Kidney (tissue), 14 donors: ENCODE data around the gene GAA. TPM values are rescaled to one million over a fixed set of nuclear protein-coding genes. Genes with fewer than 3 reads are reported as not detected.

Experiments
- DNase-seq, 5 donors: peaks; one replicate each; pipeline ENCODE4 v3.0.0-alpha.2; 2013 to 2020
- FAIRE-seq: peaks from 2 replicates; lab custom pipeline; 2012; peaks lifted over from hg19 to GRCh38; lab: Jason Lieb, UNC
- H3K27ac ChIP-seq, 2 donors: one replicate each; pipeline ENCODE4 v1.7.0; 2013; ENCODE audit warnings: low read depth in 2 of 2, low read length in 2 of 2, inconsistent platforms in 1 of 2
- H3K27me3 ChIP-seq: one replicate; pipeline ENCODE4 v1.7.1; 2013; ENCODE audit warnings: low read length, inconsistent platforms; ENCODE audit not compliant: control insufficient read depth, insufficient read depth
- H3K36me3 ChIP-seq, 3 donors: one replicate each; pipeline versions ENCODE4 v1.7.0 to v1.7.1; 2013; ENCODE audit warnings: low read length in 3 of 3, control low read depth in 1 of 3, inconsistent platforms in 1 of 3; ENCODE audit not compliant: insufficient read depth in 3 of 3, control insufficient read depth in 2 of 3
- H3K4me1 ChIP-seq, 3 donors: one replicate each; pipeline versions ENCODE4 v1.7.0 to v1.7.1; 2013; ENCODE audit warnings: low read length in 3 of 3, inconsistent platforms in 1 of 3, low read depth in 1 of 3; ENCODE audit not compliant: control insufficient read depth in 2 of 3, insufficient read depth in 2 of 3
- H3K4me3 ChIP-seq, 3 donors: one replicate each; pipeline versions ENCODE4 v1.7.0 to v1.8.1; 2013; ENCODE audit warnings: low read length in 3 of 3, control low read depth in 1 of 3, inconsistent platforms in 1 of 3
- H3K9ac ChIP-seq, 3 donors: one replicate each; pipeline versions ENCODE4 v1.7.0 to v1.7.1; 2013; ENCODE audit warnings: low read length in 3 of 3, control low read depth in 1 of 3, inconsistent platforms in 1 of 3
- H3K9me3 ChIP-seq, 3 donors: one replicate each; pipeline versions ENCODE4 v1.7.0 to v1.7.1; 2013; ENCODE audit warnings: low read length in 3 of 3, control low read depth in 1 of 3, inconsistent platforms in 1 of 3; ENCODE audit not compliant: control insufficient read depth in 2 of 3, insufficient read depth in 1 of 3
- CTCF ChIP-seq: IDR thresholded peaks from 3 replicates; pipeline ENCODE4 v1.5.1; 2012; ENCODE audit warnings: mild to moderate bottlenecking, moderate library complexity, borderline replicate concordance; ENCODE audit not compliant: insufficient read depth; ENCODE audit errors: extremely low read depth
- intact Hi-C: fragments of 100-400 bp; cut with DNase I; formaldehyde crosslinking; loops from one replicate; pipeline ENCODE4 v1.11.1; 2022
- polyA plus RNA-seq: library from polyadenylated mRNA; stranded (reverse); fragments of 350-450 nt; fragmentation: Illumina TruSeq; extraction: RNeasy Lipid Tissue Mini Kit (QIAGEN cat#74804); gene quantifications from one replicate; pipeline ENCODE4 v1.2.3, GENCODE V29; 2014; ENCODE audit warnings: low read depth, low replicate concordance; ENCODE audit not compliant: insufficient read depth
- total RNA-seq: library from RNA; stranded (reverse); fragmentation: NEBNext Ultra II Directional; extraction: Animal tissue kit (Norgen Biotek cat#: 25700); gene quantifications from one replicate; pipeline ENCODE4 v1.2.1, GENCODE V29; 2021
- donor health status: control.
- donor health status: control.
- donor health status: control.
- donor health status: control.
- donor health status: control.
- donor health status: DM: yes; HTN: yes; CAD: no.
- donor health status: Normal renal cell carcinoma (clear cell type).

Gene GAA
- total and polyA plus RNA-seq, 2 donors from 2014 or later = 62.3 to 78.7 TPM

- no peak overlapping the region for H3K27ac ChIP-seq
- no peaks in the 10 kb centered on the region for H3K9me3 ChIP-seq
- intact Hi-C loops = no loop called here
- H3K9ac ChIP-seq = no peak overlapping the region
- DNase-seq (peak in 1 of 5 donors; percentile 70), FAIRE-seq (no peak)
- no peaks in the 10 kb centered on the region for H3K36me3 ChIP-seq
- peaks cover 0 to 9% (median 5%) of the 10 kb centered on the region in 3 donors for H3K4me1 ChIP-seq
- H3K27me3 ChIP-seq = no peaks in the 10 kb centered on the region
- TF ChIP-seq CTCF = no peak
- H3K4me3 ChIP-seq = no peak overlapping the region
Measured at GRCh38 chr17:80099291-80100034, 1.9 kb upstream of the GAA start.

GRCh38 chr17:80100035-80100323 is 1.4 kb upstream of the GAA start:
- peak in 1 of 5 donors; percentile 62 for DNase-seq
- Histone ChIP-seq H3K4me3 (no peak overlapping the region), H3K4me1 (peaks cover 0 to 9% (median 5%) of the 10 kb centered on the region in 3 donors), H3K27me3 (no peaks in the 10 kb centered on the region), H3K9ac (no peak overlapping the region), H3K9me3 (no peaks in the 10 kb centered on the region), H3K36me3 (no peaks in the 10 kb centered on the region), H3K27ac (no peak overlapping the region)
- TF ChIP-seq CTCF = no peak
- intact Hi-C loops = no loop called here
- no peak for FAIRE-seq

- no peak for FAIRE-seq
- intact Hi-C loops = no loop called here
- Histone ChIP-seq H3K4me3 (peak overlapping the region; percentile 82 to 90 (median 87)), H3K9ac (peak overlapping the region; percentile 51 to 85 (median 65)), H3K27me3 (no peaks in the 10 kb centered on the region), H3K36me3 (no peaks in the 10 kb centered on the region), H3K9me3 (no peaks in the 10 kb centered on the region), H3K27ac (no peak overlapping the region), H3K4me1 (peaks cover 0 to 9% (median 5%) of the 10 kb centered on the region in 3 donors)
- peak in 2 of 5 donors; percentile 35 to 62 for DNase-seq
- TF ChIP-seq CTCF = no peak
Measured at GRCh38 chr17:80101946-80102663, 724 bp downstream of the GAA start.
